Left kidney (tissue), 2 donors: ENCODE measurements around the gene EFHD1. TPM values are rescaled to one million over a fixed set of nuclear protein-coding genes. Genes with fewer than 3 reads are reported as not detected.
"Not testable (repeated sequence)": the region's sequence is repeated elsewhere in the genome, so short reads cannot be mapped to it uniquely, and the experiment has no call there.

Experiments used
- DNase-seq: peaks from one replicate; pipeline ENCODE4 v3.0.0-alpha.2; 2013
- polyA plus RNA-seq: library from polyadenylated mRNA; unstranded; fragments of 120-200 nt; gene quantifications from one replicate; pipeline ENCODE4 v1.2.1, GENCODE V29; 2013; ENCODE audit not compliant: insufficient read length

EFHD1 gene
- polyA plus RNA-seq, 1 donor, result 55.4 TPM

- no peak for DNase-seq
These were observed 55.9 kb downstream of the EFHD1 start for GRCh38 chr2:232689152-232689910.

DNA sequence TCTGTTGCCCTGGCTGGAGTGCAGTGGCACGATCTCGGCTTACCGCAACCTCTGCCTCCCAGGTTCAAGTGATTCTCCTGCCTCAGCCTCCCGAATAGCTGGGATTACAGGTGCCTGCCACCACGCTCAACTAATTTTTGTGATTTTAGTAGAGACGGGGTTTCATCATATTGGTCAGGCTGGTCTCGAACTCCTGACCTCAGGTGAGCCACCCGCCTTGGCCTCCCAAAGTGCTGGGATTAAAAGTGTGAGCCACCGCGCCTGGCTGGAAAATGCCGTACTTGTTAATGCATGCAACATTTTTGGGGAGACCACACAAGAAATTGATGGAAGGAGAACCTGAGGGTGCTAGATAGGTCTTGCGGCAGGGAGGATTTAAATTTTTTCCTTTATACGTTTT is 57.7 kb downstream of the EFHD1 start:
- DNase-seq, result not testable (repeated sequence)

- no peak for DNase-seq
These were observed 59.9 kb downstream of the EFHD1 start for GRCh38 chr2:232693344-232693743.

DNA sequence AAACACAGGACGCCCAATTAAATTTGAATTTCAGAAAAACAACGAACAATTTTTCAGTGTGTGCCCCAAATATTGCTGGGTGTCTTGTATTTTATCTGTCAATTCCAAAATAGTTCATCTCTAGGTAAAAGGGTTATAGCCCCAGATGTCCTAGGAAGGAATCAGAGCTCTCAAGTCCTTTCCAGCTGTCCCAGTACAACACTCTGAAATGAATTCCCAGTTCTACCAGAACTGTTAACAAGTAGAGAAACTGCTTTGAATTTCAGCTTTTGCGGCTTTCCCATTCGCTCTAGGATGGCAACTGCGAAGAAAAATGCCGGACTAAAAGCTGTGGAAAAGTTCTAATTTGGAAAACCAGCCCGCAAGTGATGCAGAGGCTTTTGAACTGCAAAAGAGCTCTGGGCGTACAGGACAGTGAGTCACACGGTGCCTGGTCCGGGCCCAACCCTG is 63.2 kb downstream of the EFHD1 start:
- DNase-seq, result no peak

- DNase-seq, result peak; percentile 96
These were observed 63.8 kb downstream of the EFHD1 start, which contains the start of gene GIGYF2 for GRCh38 chr2:232697059-232697806. TSS of gene GIGYF2 (plus strand) at chr2:232697331. CDS start at chr2:232735198, 37,867 bp downstream.

GRCh38 chr2:232697807-232698110 is 64.4 kb downstream of the EFHD1 start:
- peak; percentile 15 for DNase-seq

DNA sequence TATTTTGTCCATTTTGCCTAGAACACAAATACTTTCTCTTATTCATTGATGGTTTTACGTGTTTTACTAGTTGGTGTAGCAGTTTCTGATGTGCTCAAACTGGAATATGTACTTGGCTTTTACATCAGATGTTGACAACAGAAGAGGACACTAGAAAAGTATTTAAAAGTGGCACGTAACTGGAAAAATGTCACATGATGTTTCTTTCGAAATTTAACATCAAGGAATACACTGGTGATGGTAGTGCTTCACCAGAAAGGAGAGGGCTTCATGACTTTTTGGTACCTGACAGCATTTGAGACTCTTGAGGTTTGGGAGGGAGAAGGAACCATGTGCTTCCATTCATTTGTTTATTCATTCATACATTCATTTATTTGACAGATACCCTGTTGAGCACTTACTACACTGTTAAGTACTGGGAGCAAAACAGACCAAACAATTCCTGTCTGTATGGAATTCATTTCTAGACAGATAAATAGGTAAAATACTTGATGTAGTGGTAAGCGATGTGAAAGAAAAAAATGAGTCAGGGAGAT is 65.2 kb downstream of the EFHD1 start:
- no peak for DNase-seq

DNA sequence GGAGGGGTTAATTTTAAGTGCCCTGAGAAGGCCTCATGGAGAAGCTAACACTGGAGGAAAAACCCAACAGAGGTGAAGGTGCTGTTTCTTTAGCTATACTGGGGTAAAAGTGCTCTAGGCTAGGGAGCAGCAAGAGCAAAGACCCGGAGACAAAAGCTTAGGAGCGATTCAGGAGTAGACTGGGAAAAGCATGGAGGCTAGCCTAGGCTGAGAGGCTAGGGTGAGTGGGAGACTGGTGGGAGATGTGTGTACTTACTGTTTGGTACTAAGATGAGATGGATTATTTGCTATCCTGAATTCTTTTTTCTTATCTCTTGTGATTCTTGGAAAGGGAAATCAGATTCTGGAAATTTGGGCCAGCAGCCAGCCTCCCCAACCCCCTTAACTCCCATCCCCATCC is 65.7 kb downstream of the EFHD1 start:
- DNase-seq, result no peak

DNA sequence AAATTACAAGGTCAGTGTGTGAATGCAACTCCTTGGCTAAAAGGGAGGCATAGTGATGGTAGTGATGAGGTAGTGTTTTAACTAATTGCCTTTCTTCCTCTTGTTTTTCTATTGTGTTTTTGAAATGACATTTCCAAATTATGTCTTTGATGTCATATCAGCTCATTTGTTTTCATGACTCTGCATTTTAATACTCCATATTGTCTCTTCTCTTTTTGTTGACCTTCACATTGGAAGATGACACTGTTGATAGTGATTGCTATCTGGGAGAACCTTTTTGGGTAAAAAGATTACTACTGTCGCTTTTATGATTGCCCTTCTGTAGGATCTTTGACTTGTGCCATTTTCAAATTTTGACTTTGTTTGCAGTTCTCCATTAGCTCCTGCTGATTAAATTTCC is 66.8 kb downstream of the EFHD1 start:
- DNase-seq, result no peak

GRCh38 chr2:232707076-232707475 is 73.7 kb downstream of the EFHD1 start:
- no peak for DNase-seq

DNA sequence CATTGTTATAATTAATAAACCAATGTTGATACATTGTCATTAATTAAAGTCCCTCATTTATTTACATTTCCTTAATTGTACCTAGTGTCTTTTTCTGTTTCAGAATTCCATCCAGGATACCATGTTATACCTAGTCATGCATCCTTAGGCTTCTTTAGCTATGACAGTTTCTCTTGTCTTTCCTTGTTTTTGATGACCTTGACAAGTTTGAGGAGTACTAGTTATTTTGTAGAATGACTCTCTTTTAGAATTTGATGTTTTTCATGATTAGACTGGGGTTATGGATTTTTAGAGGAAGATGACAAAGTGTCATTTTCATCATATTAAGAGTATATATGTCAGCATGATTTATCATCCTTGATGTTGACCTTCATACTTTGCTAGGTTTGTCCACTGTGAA is 80.1 kb downstream of the EFHD1 start:
- DNase-seq, result no peak

DNA sequence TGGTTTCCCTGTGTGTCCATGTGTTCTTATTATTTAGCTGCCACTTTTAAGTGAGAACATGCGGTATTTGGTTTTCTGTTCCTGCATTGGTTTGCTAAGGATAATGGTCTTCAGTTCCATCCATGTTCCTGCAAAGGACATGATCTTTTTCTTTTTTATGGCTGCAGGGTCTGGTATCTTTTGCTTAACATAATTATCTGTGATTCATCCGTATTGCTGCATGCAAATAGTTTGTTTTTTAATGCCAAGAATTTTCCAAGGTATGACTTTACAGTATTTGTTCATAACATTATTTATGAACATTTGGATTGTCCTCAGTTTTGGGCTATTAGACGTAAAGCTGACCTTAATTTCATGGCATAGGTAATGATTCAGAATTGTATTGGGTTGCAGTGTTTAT is 81.6 kb downstream of the EFHD1 start:
- DNase-seq, result no peak

DNA sequence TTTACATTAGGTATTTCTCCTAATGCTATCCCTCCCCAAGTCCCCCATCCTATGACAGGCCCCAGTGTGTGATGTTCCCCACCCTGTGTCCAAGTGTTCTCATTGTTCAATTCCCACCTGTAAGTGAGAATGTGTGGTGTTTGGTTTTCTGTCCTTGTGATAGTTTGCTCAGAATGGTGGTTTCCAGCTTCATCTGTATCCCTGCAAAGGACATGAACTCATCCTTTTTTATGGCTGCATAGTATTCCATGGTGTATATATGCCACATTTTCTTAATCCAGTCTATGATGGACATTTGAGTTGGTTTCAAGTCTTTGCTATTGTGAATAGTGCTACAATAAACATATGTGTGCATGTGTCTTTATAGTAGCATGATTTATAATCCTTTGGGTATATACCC is 86.7 kb downstream of the EFHD1 start:
- DNase-seq, result not testable (repeated sequence)

DNA sequence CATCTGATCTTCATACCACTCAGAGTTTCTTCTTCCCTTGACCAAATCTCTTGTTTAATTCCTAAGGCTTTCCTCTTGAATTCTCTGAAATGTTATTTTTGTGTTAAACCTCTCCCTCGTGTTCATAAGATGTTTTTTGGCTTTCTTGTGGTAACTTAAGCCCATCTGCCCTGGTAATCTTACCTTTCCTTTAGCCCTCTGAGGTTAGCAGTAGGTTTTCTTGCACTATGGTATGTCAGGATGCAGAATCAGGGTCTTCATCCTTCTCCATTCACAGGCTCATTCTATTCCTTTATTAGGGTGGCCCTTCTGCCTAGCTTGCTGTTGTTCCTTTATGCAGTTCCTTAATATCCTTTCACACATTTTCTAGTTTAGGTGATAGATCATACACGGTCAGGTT is 87.9 kb downstream of the EFHD1 start:
- DNase-seq, result no peak

DNA sequence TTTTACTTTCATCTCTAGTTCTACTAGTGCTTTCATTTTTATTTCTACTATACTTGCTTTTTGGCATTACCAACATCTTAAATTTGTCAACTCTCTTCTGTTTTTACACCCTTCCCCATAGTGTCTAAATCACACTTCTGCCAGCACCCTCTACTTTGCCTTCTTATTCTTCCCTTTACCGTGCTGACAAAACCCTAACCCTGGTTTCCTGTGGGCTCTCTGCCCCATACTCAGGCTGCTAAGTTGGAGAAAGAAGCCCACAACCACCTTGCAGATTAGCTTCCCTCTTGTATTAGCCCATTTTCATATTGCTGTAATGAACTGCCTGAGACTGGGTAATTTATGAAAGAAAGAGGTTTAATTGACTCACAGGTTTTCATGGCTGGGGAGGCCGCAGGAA is 88.5 kb downstream of the EFHD1 start:
- DNase-seq, result no peak

DNA sequence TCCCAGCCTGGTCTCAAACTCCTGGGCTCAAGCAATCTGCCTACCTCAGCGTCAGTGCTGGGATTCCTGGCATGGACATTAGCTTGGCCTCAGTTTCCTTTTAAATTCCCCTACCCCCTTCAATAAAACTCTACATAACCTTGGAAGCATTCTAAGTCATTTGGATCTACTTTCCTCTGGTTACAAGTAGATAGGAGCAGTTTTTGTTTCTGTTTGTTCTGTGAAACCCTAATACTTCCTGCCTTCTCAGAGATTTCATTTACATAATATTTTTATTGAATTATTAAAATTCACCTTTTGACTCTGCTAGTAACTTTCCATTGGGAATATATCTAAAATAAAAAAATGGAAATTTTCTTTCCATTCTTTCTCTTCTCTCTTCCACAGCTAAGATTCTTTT is 89.6 kb downstream of the EFHD1 start:
- no peak for DNase-seq

DNA sequence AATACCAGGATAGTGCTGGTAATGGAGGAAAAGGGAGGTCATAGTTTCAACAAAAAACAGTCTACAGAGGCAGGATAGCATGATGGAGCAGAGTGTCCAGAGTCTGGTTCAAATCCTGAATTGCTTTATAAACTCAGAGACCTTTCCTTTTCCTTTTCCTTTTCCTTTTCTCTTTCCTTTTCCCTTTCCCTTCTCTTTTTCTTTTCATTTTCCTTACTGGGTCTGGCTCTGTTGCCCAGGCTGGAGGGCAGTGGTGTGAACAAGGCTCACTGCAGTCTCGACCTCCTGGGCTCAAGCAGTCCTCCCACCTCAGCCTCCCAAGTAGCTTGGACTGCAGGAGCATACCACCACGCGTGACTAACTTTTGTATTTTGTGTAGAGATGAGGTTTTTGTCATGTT is 95.4 kb downstream of the EFHD1 start:
- DNase-seq, result no peak

DNA sequence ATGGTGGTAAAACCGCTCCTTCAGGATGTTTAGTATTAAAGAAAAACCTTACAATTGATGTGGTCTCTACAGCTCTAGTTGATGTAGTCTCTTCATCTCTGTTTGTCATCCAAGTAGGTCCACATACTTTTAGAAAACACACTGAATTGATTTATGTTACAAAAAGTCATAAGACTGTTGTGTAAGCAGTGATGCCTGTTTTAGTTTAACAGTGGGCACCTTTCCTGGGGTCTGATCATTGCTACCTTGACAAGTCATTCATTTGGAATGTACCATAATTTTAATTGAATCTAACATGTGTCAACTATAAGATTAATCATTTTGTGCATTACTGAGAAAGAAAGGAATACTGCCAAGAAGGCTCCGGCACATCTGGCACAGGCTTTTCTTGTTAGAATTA is 98.1 kb downstream of the EFHD1 start:
- no peak for DNase-seq

Other genes starting within 250 kb of the EFHD1 start
- not detected for gene ALPG, start 226.8 kb upstream of the EFHD1 start, polyA plus RNA-seq
- 0.10 TPM for gene ALPI, start 177.5 kb upstream of the EFHD1 start, polyA plus RNA-seq
- 12.4 TPM for gene ECEL1, start 145.8 kb upstream of the EFHD1 start, polyA plus RNA-seq
- gene PRSS56, start 113.2 kb upstream of the EFHD1 start, polyA plus RNA-seq, result not detected
- gene CHRND, start 107.4 kb upstream of the EFHD1 start, polyA plus RNA-seq, result 0.96 TPM
- 1.5 TPM for gene CHRNG, start 93.9 kb upstream of the EFHD1 start, polyA plus RNA-seq
- gene TIGD1, start 83.0 kb upstream of the EFHD1 start, polyA plus RNA-seq, result 14.2 TPM
- 105 TPM for gene EIF4E2, start 82.9 kb upstream of the EFHD1 start, polyA plus RNA-seq
- gene GIGYF2, start 63.7 kb downstream of the EFHD1 start, polyA plus RNA-seq, result 73.4 TPM
- 3.3 TPM for gene KCNJ13, start 143.0 kb downstream of the EFHD1 start, polyA plus RNA-seq
- 1.6 TPM for gene SNORC, start 236.7 kb downstream of the EFHD1 start, polyA plus RNA-seq